ENCODE measurements around the gene NDNF. TPM values are rescaled to one million over a fixed set of nuclear protein-coding genes. Genes with fewer than 3 reads are reported as not detected.
A peak's percentile ranks its signal among the peaks of the same experiment; 100 is the strongest.

Gene NDNF
- 0.14 and 0.29 TPM in 2 replicates for total RNA-seq (2014; rRNA removed; shearing (Covaris generic))

- DNase-seq (ENCODE audit: low spot score) = peak; percentile 10
Observed at GRCh38 chr4:121072224-121073003, at the start of gene NDNF. TSS of gene NDNF (minus strand) at chr4:121072535. CDS start at chr4:121045837, 26,698 bp downstream.

GRCh38 chr4:121119715-121120114 lies 47.4 kb upstream of the NDNF start:
- no peak for DNase-seq (ENCODE audit: low spot score)

- no peak for DNase-seq (ENCODE audit: low spot score)
Observed at GRCh38 chr4:121118344-121118743, 46.0 kb upstream of the NDNF start.

GRCh38 chr4:121114756-121115155 lies 42.4 kb upstream of the NDNF start:
- no peak for DNase-seq (ENCODE audit: low spot score)

- DNase-seq (ENCODE audit: low spot score) = peak; percentile 4
Observed at GRCh38 chr4:121112530-121112929, 40.2 kb upstream of the NDNF start.

GRCh38 chr4:121108557-121108956 lies 36.2 kb upstream of the NDNF start:
- DNase-seq (ENCODE audit: low spot score) = no peak

GRCh38 chr4:121107507-121107906 lies 35.2 kb upstream of the NDNF start:
- no peak for DNase-seq (ENCODE audit: low spot score)

- DNase-seq (ENCODE audit: low spot score) = no peak
Observed at GRCh38 chr4:121100093-121100775, 27.9 kb upstream of the NDNF start.

- no peak for DNase-seq (ENCODE audit: low spot score)
Observed at GRCh38 chr4:121098266-121098665, 25.9 kb upstream of the NDNF start.

GRCh38 chr4:121096629-121097028 lies 24.3 kb upstream of the NDNF start:
- DNase-seq (ENCODE audit: low spot score) = peak; percentile 26

- no peak for DNase-seq (ENCODE audit: low spot score)
Observed at GRCh38 chr4:121096191-121096590, 23.9 kb upstream of the NDNF start.

- DNase-seq (ENCODE audit: low spot score) = no peak
Observed at GRCh38 chr4:121094297-121094966, 22.1 kb upstream of the NDNF start.

GRCh38 chr4:121093261-121093660 lies 20.9 kb upstream of the NDNF start:
- DNase-seq (ENCODE audit: low spot score) = no peak

- no peak for DNase-seq (ENCODE audit: low spot score)
Observed at GRCh38 chr4:121091941-121092340, 19.6 kb upstream of the NDNF start.

- DNase-seq (ENCODE audit: low spot score) = no peak
Observed at GRCh38 chr4:121088867-121089266, 16.5 kb upstream of the NDNF start.

GRCh38 chr4:121079376-121079775 lies 7.0 kb upstream of the NDNF start:
- DNase-seq (ENCODE audit: low spot score) = no peak

- no peak for DNase-seq (ENCODE audit: low spot score)
Observed at GRCh38 chr4:121077496-121077895, 5.2 kb upstream of the NDNF start.

GRCh38 chr4:121076416-121076815 lies 4.1 kb upstream of the NDNF start:
- no peak for DNase-seq (ENCODE audit: low spot score)

GRCh38 chr4:121073672-121074381 lies 1.5 kb upstream of the NDNF start:
- DNase-seq (ENCODE audit: low spot score) = no peak

- no peak for DNase-seq (ENCODE audit: low spot score)
Observed at GRCh38 chr4:121073004-121073435, 685 bp upstream of the NDNF start.

- no peak for DNase-seq (ENCODE audit: low spot score)
Observed at GRCh38 chr4:121071640-121072223, 603 bp downstream of the NDNF start.

Measured in A172 (cell line).